Measurements from ENCODE around the gene S1PR5. TPM values are rescaled to one million over a fixed set of nuclear protein-coding genes. Genes with fewer than 3 reads are reported as not detected.

S1PR5 gene
- total and polyA plus RNA-seq, 12 donors, result 0.12 to 1.1 (median 0.23) TPM; not detected in 3

DNA sequence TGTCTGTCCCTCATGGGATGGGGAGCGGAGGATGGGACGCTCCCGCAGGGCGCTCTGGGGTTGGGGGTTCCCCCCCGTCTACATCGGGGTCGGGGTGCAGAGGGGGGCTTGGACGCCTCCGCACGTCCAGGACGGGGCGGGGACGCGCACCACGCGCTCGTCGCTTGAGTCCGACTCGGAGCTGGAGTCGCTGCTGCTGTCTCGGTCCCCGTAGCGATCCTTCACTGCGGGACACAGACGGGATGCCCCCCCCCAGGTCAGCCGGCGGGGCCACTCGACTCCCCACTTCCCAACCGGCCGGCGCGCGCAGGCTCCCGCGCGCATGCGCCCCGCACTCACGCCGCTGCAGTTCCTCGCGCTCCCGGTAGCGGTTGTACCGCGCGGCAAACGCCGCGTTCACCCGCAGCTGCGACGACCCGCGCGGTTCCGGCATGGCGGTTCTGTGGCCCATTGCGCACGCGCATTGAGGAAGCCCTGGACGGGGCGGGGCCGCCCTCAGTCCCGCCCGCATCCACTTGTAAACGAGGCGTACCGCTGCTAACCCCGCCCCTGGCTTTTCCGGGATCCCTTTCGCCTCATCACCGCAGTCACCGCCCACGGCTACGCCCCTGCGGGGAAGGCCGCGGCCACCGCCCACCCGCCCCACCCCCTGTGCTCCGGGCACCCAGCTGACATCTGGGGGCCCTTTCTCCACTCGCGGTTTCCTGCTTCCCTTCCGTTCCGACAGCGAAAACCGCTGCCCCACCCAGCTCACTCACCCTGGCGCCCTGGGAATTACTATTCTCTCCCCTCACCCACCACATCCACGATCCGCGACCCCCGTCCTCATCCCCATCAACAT lies 48.5 kb upstream of the S1PR5 start, which contains the start of gene KRI1:
Gene KRI1, minus strand, starts transcription at position 444 of the 841 bp plus-strand sequence. Its CDS starts 11 bp downstream, at position 433.
- intact Hi-C loops (cut with DNase I), result loop anchor here in 6 of 10 donors (5.0 to 10.0 kb wide), 5 partner anchors 61 to 161 kb away; partner anchors contain the start of genes KEAP1 (in 5 of the 6), ILF3 (in 2 of the 6) and CDC37 (in 1 of the 6)
- DNase-seq, result peak; percentile 98 to 99
- ATAC-seq, result peak; percentile 85 to 92 (median 88)

DNA sequence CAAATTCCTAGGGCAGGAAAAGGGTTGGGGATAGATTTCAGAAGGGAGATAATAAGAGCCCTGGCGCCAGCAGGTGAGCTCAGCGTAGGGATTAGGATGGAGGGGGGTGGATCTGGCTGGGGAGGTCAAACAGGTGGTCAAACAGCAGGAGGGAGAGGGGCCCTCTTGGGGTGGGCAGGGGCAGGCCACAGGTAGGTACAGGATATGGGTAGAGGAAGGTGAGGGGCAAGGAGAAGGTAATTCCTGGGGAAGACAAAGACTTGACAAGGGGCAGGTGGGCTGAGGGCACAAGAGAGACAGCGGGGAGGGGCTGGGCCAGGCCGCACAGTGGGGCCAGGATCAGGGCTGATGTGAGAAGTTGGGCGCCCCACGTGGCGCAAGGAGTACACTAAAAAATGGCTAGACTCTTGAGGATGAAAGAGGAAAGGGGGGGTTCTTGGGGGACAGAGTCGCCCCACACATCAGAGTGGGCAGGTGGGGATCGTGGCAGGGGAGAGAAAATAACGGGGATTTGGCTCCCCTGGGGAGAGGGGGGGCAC lies 47.9 kb upstream of the S1PR5 start:
- Histone ChIP-seq H3K27me3 (no peaks in the 10 kb centered on the region), H3K27ac (peak overlapping the region; percentile 72 to 94 (median 90)), H3K36me3 (peaks cover 0 to 36% (median 2%) of the 10 kb centered on the region in 9 donors), H3K4me3 (peak overlapping the region; percentile 62 to 94 (median 84)), H3K9me3 (no peaks in the 10 kb centered on the region), H3K4me1 (peaks cover 4 to 45% (median 39%) of the 10 kb centered on the region in 9 donors)
- ATAC-seq (peak in 2 of 8 donors; percentile 0 to 2), DNase-seq (peak in 1 of 2 donors; percentile 33)
- 25 to 36% methylated on average over 9 to 10 of the region's 10 CpGs for WGBS, 2 donors
- intact Hi-C loops (cut with DNase I), result loop anchor here in 6 of 10 donors (5.0 to 10.0 kb wide), 5 partner anchors 60 to 160 kb away; partner anchors contain the start of genes KEAP1 (in 5 of the 6), ILF3 (in 2 of the 6) and CDC37 (in 1 of the 6)
- TF ChIP-seq, protein P1, sequence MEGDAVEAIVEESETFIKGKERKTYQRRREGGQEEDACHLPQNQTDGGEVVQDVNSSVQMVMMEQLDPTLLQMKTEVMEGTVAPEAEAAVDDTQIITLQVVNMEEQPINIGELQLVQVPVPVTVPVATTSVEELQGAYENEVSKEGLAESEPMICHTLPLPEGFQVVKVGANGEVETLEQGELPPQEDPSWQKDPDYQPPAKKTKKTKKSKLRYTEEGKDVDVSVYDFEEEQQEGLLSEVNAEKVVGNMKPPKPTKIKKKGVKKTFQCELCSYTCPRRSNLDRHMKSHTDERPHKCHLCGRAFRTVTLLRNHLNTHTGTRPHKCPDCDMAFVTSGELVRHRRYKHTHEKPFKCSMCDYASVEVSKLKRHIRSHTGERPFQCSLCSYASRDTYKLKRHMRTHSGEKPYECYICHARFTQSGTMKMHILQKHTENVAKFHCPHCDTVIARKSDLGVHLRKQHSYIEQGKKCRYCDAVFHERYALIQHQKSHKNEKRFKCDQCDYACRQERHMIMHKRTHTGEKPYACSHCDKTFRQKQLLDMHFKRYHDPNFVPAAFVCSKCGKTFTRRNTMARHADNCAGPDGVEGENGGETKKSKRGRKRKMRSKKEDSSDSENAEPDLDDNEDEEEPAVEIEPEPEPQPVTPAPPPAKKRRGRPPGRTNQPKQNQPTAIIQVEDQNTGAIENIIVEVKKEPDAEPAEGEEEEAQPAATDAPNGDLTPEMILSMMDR (IDR thresholded peaks at IDR 0.05), result peak in 1 of 9 donors; percentile 3

More for the DNA sequence above, 48.5 kb upstream of the S1PR5 start, which contains the start of gene KRI1:
- Histone ChIP-seq H3K4me3 (peak within 1 kb of the TSS; percentile 62 to 94 (median 84)), H3K9me3 (no peaks in the 10 kb centered on the region), H3K4me1 (peaks cover 4 to 45% (median 39%) of the 10 kb centered on the region in 9 donors), H3K36me3 (peaks cover 0 to 29% (median 0%) of the 10 kb centered on the region in 9 donors), H3K27me3 (no peaks in the 10 kb centered on the region), H3K27ac (peak within 1 kb of the TSS; percentile 72 to 94 (median 90))
- TF ChIP-seq, protein P1 (IDR thresholded peaks at IDR 0.05), result peak in 7 of 9 donors; percentile 16 to 50 (median 30)
- 0 to 1% methylated on average over 81 to 94 of the region's 94 CpGs for WGBS, 2 donors

DNA sequence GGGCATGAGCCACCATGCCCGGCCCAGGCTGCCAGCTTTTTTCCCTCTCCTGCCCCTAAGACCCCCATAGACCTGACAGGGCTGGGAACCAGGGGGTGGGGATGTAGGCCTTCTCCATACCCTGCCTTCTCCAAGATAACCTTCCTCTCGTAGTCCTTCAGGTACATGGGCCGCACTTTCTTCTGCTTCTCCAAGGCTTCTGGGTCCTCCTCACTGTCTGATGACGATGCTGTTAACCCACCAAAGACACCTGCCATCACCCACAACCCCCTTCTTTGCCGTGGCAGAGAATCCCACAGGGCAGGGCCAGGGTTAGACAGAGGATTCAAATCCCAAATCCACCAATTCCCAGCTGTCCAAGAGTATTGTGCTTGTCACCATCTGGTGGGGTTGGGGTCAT lies 45.4 kb upstream of the S1PR5 start:
- intact Hi-C loops (cut with DNase I), result loop anchor here in 5 of 10 donors (10.0 kb wide), 2 partner anchors 58 to 158 kb away; partner anchors contain the start of genes KEAP1 (in 4 of the 5) and CDC37 (in 1 of the 5)
- Histone ChIP-seq H3K27me3 (no peaks in the 10 kb centered on the region), H3K9me3 (no peaks in the 10 kb centered on the region), H3K4me1 (peaks cover 0 to 29% (median 23%) of the 10 kb centered on the region in 9 donors), H3K27ac (no peak overlapping the region), H3K36me3 (peaks cover 0 to 61% (median 20%) of the 10 kb centered on the region in 9 donors), H3K4me3 (no peak overlapping the region)
- ATAC-seq, result no peak
- TF ChIP-seq, protein P1 (IDR thresholded peaks at IDR 0.05), result no peak
- no peak for DNase-seq
- whole genome bisulfite sequencing, 2 donors, result 95% methylated on average over 5 of the region's 5 CpGs

DNA sequence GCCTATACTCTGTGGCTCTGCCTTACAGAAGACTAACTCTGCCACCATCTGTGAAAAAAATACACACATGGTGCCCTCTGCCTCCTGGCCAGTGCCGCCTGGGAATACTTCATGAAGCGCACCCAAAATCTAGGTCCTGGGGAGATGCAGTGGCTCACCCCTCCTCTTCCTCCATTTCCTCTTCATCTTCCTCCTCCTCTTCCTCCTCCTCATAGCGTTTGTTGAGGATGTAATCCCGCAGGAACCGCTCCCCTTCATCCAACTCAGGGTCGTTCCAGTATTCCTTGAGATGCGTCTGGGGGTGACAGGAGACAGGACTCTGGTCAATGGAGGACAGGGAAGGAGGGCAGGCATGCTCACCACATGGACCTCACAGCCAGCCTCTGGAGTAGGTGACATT lies 42.9 kb upstream of the S1PR5 start:
- Histone ChIP-seq H3K9me3 (no peaks in the 10 kb centered on the region), H3K27ac (no peak overlapping the region), H3K4me1 (peaks cover 0 to 20% (median 7%) of the 10 kb centered on the region in 9 donors), H3K27me3 (no peaks in the 10 kb centered on the region), H3K36me3 (peaks cover 0 to 80% (median 25%) of the 10 kb centered on the region in 9 donors), H3K4me3 (no peak overlapping the region)
- 82 to 87% methylated on average over 7 of the region's 7 CpGs for WGBS, 2 donors
- TF ChIP-seq, protein P1 (IDR thresholded peaks at IDR 0.05), result no peak
- no peak for DNase-seq
- intact Hi-C loops (cut with DNase I), result loop anchor here in 5 of 10 donors (10.0 kb wide), 2 partner anchors 55 to 155 kb away; partner anchors contain the start of genes KEAP1 (in 4 of the 5) and CDC37 (in 1 of the 5)
- ATAC-seq, result no peak

Data from heart right ventricle (tissue), 16 donors.